CD4-positive, alpha-beta T cell treated with Interleukin-6 for 4 hours (primary cell): ENCODE data around the gene PLXNB1.
"Not testable (repeated sequence)": the region's sequence is repeated elsewhere in the genome, so short reads cannot be mapped to it uniquely, and the experiment has no call there.

Source experiments
- DNase-seq: peaks from one replicate; pipeline ENCODE4 v3.0.0-alpha.2; 2020; ENCODE audit warnings: mixed read lengths

PLXNB1 gene, protein sequence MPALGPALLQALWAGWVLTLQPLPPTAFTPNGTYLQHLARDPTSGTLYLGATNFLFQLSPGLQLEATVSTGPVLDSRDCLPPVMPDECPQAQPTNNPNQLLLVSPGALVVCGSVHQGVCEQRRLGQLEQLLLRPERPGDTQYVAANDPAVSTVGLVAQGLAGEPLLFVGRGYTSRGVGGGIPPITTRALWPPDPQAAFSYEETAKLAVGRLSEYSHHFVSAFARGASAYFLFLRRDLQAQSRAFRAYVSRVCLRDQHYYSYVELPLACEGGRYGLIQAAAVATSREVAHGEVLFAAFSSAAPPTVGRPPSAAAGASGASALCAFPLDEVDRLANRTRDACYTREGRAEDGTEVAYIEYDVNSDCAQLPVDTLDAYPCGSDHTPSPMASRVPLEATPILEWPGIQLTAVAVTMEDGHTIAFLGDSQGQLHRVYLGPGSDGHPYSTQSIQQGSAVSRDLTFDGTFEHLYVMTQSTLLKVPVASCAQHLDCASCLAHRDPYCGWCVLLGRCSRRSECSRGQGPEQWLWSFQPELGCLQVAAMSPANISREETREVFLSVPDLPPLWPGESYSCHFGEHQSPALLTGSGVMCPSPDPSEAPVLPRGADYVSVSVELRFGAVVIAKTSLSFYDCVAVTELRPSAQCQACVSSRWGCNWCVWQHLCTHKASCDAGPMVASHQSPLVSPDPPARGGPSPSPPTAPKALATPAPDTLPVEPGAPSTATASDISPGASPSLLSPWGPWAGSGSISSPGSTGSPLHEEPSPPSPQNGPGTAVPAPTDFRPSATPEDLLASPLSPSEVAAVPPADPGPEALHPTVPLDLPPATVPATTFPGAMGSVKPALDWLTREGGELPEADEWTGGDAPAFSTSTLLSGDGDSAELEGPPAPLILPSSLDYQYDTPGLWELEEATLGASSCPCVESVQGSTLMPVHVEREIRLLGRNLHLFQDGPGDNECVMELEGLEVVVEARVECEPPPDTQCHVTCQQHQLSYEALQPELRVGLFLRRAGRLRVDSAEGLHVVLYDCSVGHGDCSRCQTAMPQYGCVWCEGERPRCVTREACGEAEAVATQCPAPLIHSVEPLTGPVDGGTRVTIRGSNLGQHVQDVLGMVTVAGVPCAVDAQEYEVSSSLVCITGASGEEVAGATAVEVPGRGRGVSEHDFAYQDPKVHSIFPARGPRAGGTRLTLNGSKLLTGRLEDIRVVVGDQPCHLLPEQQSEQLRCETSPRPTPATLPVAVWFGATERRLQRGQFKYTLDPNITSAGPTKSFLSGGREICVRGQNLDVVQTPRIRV (N-terminal part only)

DNA sequence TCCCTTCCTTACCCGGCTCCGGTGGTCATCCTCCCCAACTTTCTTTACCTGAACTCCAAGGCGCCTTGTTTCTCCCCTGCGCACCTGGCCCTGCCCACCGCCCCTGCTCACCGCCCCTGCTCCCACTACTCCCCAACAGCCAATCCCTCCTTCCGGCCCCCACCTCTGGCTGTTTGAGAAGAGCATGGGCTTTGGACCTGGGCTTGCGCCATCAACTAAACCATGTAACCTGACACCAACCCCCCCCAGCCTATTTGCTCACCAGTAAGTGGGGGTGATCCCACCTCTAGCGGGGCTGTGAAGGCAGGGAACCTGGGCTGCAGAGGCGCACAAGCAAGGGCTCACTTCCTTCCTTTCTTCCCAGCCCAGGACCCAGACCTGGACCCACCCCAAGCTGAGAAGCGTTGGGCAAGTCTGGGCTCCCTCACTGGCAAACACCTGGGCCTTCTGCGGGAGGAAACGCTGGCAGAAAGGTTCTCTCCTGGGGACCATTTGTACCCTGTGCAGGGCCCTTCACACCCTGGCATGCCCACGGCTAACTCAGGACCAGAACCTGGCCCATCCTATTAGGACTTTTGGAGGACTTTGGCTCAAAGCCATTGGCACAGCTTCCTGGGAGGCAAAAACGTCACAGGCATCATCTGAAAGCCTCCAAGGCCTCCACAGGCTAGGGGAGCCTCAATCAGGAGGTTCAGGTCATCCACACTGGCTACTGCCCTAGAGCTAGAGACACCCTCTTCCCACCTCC is at the start of gene PLXNB1:
Gene PLXNB1, minus strand, starts transcription at position 127 of the 748 bp plus-strand sequence. CDS start 5,475 bp downstream, outside the sequence.
- peak; percentile 31 for DNase-seq

DNA sequence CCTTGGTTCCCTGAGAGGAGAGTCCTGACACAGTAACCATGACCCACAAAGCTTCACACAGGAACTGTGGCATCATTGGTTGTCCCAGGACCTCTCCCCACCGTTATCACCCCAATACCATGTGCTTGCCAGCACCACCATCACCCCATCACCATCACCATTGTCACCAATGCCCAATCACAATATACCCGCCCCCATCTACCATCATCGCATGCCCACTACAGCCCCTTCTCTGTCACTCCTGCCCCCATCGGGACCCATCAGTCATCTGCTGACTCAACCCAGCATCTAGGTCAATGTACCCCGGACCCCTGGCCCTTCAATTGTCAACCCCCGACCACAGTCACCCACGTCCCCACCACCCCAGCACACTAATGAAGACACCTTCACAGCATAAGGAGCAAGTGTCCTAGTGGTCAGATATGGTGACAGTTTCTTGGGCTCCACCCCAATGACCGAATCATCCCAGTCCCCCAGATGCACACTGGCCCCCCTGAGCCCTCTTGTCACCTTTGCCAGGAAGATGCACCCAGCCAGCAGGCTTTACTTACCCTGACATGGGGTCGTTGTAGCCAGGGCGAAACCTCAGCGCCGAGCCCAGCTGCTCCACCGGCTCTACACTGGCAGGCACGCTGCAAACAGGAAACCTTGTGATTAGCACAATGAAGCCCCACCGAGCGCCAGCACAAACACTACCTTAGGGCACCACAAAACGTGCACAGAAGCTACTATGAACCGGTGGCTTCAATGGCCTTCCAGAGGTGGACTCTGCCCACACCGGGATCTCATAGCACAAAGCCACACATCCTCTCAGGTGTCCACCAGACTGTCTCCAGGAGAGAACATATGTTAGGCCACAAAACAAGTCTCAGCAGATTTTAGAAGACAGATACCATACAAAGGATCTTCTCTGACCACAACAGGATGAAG is 49.0 kb upstream of the PLXNB1 start:
- DNase-seq, result peak; percentile 76

- DNase-seq, result no peak
Measured at GRCh38 chr3:48477959-48478520, 48.2 kb upstream of the PLXNB1 start.

DNA sequence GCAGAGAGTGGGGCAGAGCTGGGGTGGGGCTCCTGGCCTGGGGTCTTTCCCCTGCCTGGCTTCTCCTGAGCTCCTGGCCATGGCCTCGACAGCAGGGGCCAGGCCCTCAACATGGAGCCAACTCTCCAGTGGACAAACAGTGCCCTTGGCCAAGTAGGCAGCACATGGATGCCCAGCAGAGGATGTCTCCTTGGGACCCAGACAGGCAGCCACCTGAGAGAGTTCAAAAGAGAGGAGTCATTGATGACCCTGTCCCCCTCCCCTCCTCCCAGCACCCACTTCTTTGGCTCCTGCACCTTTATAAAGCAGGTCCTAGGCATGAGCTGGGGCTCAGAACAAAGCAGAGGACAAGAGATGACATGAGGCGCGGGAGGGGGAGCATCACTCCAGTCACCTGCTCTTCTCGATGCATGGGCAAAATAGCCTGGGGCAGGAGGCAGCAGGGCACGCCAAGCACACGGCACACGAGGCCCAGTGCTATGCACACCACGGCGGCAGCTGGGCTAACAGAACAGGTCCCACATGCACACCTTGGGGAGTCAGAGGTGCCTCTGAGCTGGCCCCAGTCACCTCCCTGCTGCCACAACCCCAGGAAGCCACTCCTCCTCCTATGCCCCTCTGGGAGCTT is 46.7 kb upstream of the PLXNB1 start:
- DNase-seq, result no peak

GRCh38 chr3:48475188-48475587 is 45.3 kb upstream of the PLXNB1 start:
- no peak for DNase-seq

- no peak for DNase-seq
Measured at GRCh38 chr3:48474619-48475018, 44.7 kb upstream of the PLXNB1 start.

DNA sequence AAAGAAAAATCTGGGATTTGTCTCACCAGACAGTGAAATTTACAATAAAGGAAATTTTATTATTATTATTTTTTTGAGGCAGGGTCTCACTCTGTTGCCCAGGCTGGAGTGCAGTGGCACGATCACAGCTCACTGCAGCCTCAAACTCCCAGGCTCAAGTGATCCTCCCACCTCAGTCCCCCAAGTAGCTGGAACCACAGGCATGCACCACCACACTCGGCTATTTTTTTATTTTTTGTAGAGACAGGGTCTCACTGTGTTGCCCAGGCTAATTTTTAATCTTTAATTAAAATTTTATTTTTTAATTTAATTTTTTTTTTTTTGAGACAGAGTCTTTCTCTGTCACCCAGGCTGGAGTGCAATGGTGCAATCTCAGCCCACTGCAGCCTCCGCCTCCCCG is 44.1 kb upstream of the PLXNB1 start:
- not testable (repeated sequence) for DNase-seq

- DNase-seq, result no peak
Measured at GRCh38 chr3:48473617-48473952, 43.7 kb upstream of the PLXNB1 start.

DNA sequence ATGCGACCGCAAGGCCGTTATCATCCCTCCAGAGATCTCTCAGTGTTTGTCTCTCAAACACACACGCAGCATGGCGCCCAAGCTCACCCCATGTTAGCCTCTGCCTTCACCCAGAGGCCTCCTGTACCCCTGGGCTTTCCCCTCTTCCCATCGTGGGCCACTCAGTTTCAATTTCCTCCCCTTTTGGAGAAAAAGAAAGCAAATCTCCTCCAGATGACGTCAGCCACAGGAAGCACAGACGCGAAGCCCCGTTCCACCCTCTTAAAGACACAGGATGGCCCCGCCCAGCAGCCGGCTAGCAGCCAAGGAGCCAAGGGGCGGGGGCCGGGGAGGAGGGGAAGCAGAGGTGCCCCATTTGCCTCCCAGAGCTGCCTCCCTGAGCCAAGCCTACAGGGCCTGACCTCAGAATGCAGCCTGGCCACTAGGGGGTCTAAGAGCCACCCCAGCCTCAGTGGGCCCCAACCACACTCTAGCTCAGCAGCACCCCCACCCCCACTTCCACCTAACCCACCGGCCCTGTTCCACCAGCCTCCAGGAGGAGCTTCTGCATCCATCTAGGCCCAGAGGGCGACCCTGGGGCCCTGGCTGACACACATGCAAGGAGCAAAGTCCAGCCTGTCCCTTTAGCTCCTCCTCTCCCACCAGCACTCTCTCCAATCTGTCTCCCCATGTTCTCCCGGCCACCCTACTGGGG is 43.2 kb upstream of the PLXNB1 start:
- DNase-seq, result peak; percentile 96

- no peak for DNase-seq
Measured at GRCh38 chr3:48472673-48472922, 42.7 kb upstream of the PLXNB1 start.

GRCh38 chr3:48470286-48470685 is 40.4 kb upstream of the PLXNB1 start:
- no peak for DNase-seq

- no peak for DNase-seq
Measured at GRCh38 chr3:48469046-48469915, 39.4 kb upstream of the PLXNB1 start.

- no peak for DNase-seq
Measured at GRCh38 chr3:48468329-48468731, 38.4 kb upstream of the PLXNB1 start.

DNA sequence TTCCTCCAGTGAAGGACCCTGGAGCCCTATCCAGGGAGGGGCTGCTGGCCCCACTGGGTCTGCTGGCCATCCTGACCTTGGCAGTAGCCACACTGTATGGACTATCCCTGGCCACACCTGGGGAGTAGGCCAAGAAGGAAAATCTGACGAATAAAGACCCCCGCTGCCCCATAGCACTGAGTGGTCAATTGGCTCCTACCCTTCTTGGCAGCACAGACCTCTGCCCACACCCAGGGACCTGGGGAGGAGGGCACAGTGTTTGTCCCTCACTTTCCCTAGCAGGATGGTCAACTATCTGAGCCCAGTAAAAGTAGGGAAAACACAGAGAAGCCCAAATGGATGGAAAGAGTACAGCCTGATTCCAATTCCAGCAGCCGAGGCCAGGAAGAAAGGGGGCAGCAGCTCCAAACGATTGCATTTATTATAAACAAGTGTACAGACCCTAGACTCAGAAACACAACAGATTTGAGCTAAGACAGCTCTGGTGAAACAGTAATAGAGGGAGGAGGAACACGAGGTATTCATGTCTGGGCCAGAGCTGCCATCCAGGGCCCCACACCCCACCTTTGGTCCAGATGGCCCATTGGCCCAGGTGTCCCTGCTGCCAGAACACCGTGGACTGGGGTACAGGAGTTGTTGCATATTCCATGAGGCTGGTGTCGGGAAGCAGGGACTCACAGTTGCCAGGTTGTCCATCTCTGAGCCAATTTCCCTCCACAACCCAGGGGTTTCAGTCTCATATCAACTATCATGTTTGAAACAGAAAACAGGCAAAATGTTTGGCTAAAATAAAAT is 37.8 kb upstream of the PLXNB1 start:
- no peak for DNase-seq

DNA sequence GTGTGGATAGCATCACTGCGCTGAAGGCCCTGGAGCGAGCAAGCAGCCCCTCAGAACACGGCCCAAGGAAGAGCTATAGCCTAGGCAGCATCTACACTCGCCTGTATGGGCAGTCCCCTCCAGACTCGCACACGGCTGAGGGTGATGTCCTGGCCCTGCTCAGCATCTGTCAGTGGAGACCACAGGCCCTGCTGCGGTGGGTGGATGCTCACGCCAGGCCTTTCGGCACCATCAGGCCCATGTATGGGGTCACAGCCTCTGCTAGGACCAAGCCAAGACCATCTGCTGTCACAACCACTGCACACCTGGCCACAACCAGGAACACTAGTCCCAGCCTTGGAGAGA is 37.2 kb upstream of the PLXNB1 start:
- no peak for DNase-seq

DNA sequence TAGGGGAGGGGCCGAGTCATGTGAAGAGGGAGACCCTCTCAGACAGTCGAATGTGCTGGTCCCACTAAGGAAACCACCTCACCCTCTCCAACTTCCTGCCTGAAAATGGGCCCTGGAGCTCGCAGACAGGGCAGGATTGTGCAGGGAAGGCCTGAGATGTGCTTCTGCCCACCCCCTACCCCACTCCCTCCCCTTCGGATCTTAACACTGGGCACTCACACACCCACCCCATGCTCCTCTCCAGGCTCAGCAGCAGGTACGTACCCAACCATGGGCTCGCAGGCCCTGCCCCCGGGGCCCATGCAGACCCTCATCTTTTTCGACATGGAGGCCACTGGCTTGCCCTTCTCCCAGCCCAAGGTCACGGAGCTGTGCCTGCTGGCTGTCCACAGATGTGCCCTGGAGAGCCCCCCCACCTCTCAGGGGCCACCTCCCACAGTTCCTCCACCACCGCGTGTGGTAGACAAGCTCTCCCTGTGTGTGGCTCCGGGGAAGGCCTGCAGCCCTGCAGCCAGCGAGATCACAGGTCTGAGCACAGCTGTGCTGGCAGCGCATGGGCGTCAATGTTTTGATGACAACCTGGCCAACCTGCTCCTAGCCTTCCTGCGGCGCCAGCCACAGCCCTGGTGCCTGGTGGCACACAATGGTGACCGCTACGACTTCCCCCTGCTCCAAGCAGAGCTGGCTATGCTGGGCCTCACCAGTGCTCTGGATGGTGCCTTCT is 36.7 kb upstream of the PLXNB1 start:
- peak; percentile 47 for DNase-seq
